HUDEP-2 (cell line): ENCODE results near the gene UEVLD.
A peak's percentile ranks its signal among the peaks of the same experiment; 100 is the strongest.
"Not testable (repeated sequence)": the region's sequence is repeated elsewhere in the genome, so short reads cannot be mapped to it uniquely, and the experiment has no call there.

ENCODE experiments used
- DNase-seq, 76 experiments: peaks; one replicate each; lab custom pipeline; 2025; ENCODE audit not compliant: unreplicated experiment in 76 of 76; lab: John Stamatoyannopoulos, UW

The UEVLD gene

DNA sequence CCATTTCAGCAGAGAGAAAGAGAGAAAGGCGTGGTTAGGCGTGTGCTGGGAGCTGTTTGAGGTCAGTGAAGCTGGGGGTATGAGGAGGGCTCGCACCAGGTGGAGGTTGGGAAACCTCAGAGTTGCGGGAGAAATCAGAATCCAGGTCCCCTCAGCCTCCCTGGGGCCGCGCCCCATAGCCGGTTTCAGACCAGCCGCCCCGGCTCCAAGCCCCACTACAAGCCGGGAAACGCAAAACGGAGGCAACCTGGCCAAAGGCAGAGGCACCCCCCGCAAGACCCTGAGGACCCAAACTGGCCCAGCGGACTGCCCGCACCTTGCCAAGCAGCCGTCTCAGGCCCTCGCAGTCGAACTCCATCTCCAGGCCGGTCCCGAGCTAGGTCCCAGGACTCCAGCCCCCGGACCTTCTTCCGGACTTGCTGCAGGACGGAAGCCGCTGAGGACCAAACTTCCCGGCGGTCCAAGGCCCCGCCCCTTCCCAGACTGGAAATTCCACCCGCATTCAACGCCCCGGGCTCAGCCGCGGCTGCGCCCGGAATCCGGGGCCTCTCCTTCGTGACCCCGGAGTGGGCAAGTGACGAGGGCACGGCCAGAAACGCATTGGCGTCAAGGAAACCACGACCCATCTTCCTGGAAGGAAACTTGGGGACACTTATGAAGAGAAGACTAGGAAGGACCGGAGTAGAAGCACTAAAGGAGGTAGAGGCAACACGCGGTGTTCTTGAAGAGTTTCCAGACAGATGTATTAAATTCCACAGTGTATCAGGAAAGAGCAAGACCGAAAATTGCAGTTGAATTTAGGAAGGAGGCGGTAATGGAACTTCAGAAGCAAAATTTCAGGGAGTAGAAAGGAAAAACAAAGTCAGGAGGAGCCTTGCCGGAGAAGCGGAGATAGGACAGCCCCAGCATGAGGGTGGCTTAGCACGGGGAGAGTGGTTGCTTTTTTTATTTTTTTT lies at the start of gene UEVLD:
TSS of gene UEVLD (minus strand) at position 438 of the 956 bp plus-strand sequence. CDS start at position 358, 80 bp downstream.
- DNase-seq: peak in 71 of 76 experiments; percentile 11 to 80 (median 58)

DNA sequence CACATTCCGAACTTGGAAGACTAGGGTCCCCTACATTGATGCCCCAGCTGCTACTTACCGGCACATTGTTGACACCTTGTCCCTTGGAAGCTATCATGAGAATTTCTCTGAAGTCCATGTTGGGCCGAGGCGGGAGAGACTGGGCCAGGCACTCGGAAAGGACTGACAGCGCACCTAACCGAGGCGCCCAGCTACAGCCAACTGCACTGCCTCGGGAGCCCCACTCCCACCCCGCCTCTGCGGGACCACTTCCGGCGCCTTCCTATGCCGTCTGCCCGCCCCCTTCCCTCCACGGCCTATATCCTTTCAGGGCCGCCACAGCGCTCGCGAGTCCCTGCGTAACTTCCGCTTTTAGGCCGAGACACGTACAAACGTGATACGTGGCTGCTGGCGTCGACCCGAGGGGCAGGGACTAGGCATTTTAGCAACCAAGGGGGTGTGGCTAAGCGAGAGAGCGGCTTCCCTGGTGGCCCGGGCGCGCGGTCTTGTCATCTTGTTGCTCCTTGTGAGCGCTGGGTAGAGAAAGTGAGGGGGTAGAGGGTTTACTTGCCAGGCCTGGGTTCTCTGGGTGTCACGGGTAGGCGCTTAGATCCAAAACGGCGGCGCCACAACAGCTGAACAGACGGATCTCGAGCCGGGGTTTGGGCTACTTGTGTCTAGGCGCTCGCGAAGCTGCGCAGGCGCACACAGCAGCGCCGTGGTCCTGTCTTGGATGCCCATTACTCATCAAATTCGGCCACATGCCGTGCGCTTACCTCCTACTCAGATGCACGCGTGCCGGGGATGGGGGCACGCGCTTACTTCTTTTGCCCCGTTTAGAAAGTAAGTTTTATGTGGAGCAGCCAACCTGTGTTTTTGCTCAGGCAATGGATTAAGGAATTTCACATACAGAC lies 45.9 kb upstream of the UEVLD start, which contains the start of gene SPTY2D1:
TSS of gene SPTY2D1 (minus strand) at position 203 of the 893 bp plus-strand sequence. CDS start at position 118, 85 bp downstream.
- DNase-seq: peak; percentile 57 to 99 (median 96)

DNA sequence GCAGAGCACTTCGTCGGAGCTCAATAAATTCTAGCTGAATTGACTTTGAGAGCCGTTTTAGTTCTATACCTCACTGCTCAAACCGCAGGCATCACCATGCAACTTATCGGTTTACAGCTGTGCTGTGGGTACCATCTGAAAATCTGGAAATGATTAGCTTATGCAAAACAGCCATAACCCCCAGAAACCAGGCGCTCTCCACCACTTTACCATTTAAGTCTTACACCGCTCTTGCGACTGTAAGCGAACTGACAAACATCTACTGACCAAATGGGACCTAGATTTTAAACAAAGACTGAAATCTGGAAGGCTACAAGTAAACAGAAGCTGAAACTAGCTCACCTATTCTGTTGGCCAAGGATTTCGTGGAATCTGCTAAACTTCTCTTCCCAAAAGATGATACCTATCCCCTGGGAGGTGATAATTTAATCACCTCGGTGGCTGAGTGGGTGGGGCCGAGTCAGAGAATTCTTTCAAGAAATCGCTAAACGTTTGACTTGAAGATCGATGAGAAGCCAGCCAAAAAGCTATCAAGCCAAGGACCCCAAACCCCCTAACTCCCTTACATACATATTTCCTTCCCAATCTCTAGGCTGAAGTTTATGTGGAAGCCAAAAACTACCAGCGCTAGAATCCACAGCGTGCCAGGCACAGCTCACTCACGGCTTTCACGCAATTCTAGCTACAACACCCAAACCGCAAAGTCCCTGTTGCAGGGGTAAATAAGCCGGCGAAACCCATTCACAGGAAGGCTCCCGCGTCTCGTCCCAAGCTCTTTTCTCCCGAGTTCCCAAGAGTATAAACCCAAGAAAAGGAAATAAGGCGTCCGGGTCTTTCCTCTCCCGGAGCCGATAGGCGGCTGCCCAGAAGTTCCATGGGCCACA lies 45.0 kb upstream of the UEVLD start:
- DNase-seq: peak in 1 of 76 experiments; percentile 26

DNA sequence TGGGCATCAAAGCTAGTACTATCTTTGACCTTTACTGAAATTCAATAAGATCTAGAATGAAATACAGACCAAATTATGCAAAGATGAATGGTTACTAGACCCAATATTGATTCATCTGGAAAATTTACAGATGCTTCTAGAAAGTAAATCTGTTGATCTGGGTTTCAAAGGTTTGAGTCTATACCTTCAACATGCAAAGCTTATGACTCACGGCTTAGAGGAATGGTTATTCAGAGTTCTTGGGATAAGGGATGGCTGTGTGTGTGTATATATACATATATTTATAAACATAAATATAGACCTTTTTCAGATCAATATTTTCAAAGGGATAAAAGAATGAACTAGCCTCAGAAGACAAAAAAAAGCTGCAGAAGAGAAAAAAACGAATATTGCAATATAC lies 44.3 kb upstream of the UEVLD start:
- no peak for DNase-seq

DNA sequence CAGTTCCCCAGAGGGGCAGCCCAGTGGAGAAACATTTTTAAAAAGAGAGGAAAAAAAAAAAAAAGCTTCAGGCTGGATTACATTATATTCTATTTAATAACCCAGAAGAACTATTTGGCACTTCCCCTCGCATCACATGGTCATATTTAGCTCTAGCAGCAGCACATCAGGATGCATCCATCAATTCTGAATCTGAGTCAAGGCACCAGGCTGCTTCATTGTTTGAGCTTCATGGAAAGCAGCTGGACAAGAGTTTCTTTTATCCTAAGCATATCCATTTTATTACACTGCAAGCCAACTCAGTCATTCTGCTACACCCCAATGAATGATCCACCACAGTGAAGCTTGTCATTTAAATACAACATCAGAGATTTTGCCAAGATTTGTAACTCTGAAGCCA lies 35.6 kb upstream of the UEVLD start:
- DNase-seq: no peak

DNA sequence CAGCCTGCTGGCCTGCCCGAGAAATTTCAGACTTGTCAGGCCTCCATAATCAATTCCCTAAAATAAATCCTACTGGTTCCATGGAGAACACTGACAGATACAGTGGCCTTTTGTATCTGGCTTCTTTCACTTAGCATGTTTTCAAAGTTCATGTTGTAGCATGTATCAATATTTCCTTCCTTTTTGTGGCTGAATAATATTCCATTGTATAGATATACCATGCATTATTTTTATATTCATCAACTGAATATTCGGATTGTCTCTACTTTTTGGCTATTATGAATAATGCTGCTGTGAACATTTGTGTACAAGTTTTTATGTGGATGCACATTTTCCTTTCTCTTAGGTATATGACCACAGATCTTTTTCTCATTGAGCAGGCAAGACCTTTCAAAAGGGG lies 35.2 kb upstream of the UEVLD start:
- DNase-seq: no peak

DNA sequence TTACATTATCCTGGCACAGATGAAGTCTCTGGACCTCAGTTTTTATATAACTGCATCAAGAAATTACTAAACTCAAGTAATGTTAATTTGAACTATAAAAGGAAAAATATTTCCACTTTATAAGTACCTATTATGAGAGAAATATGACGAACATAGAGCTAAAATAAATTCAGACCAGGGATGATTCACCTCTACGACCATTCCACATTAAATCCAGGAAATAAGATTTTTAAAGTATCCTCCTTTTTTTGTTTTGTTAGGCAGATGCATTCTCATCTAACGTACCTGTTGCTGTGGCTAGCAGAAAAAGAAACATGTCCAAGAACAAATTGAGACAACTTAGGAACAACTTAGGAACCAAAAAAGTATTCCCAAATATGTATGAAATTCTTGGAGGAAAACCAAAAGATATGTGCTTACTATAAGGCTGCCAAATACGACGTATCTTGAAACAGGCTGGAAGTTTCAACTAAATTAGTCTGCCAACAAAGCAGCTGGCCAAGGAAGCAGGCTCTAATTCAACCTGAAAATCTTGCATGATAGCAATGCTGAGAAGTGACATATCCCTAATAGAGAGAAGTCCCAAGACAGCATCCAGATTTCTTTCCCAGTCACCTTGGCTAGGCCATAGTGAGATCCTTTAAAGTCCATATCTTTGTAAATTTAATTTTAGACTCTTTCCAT lies 29.9 kb upstream of the UEVLD start:
- DNase-seq: no peak

DNA sequence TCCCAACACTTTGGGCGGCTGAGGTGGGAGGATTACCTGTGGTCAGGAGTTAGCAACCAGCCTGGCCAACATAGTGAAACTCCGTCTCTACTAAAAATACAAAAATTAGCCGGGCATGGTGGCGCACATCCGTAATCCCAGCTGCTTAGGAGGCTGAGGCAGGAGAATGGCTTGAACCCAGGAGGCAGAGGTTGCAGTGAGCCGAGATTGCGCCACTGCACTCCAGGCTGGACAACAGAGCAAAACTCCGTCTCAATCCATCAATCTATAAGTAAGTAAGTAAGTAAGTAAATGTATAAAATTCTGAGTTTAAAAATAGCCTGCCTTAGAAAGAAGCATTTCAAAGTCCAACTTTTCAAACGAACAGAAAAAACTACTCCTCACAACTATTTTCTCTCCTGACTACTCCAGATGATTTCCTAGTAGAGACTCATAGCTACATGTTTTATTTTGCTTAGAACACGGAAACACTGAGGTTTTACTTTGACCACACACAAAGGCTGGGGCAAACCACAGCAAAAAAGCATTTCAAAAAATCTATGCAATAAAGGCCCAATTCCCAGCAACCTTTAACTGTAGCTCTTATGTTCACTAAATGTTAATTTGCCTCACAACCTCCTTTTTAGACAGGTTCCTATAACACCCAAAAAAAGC lies 29.3 kb upstream of the UEVLD start:
- DNase-seq: no peak

DNA sequence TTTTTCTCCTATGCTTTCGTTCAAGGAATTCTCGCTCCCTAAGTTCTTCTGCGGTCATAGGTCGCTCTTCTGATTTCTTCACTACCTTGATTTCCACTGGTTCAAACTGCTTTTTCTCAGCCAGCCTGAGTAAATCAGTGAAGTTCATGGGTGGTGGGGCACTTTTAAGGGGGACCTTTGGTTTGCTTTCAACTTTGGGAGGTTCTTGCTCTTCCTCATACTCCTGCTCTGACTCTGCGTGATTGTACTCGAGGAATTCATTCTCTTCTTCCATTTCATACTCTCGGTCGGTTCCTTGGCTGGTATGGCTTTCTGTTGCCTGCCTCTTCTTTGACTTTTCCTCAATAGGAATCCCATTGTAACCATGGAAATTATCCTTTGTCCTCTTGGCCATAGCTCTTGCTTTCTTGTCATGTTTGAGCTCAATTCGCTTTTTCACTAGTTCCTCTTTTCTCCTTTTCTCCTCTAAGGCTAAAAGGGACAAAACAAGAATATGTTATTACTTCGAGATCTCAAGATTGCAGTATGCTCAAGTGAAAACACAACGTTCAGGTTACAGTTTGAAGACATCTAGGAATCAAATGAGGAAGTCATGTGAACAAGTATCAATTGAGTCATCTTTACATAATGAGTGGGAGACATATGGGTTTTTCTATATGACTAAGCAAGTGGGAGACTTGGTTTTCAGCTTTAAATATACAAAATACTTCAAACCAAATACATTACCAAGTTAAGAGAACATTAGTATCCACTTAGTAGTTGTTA lies 27.3 kb upstream of the UEVLD start:
- peak in 9 of 76 experiments; percentile 5 to 39 (median 19) for DNase-seq

DNA sequence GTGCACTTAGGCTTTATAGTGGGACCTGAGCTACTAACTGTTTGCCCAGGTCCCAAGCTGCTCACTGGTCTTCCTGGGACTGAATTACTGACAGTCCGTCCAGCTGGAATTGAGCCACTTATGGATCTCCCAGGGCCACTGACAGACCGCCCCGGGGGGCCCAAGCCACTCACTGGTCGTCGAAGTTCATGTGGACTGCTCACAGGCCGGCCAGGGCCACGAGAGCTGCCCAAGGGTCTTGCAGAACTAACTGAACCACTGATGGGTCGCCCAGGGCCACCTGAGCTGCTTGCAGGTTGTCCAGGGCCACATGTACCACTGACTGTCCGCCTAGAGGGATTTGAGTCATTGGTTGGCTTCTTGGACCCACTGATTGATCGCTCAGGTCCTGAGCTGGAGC lies 26.1 kb upstream of the UEVLD start:
- no peak for DNase-seq

DNA sequence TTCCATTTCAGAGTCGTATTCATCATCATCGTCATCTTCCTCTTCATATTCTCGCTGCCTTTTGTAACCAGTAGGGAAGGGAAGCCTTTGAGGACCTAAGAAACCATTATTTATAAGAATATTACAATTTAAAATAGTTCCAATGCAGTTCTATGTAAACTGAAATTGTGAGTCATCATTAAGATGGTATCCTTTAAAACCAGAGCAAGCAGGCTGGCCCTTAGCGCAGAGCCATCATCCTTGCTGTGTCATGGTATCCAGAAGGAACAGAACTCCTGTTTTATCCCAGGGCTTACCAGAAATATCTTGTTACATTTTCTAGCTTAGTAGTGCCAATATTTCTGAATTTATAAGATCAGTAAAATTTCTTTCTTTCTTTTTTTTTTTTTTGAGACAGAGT lies 23.9 kb upstream of the UEVLD start:
- no peak for DNase-seq

DNA sequence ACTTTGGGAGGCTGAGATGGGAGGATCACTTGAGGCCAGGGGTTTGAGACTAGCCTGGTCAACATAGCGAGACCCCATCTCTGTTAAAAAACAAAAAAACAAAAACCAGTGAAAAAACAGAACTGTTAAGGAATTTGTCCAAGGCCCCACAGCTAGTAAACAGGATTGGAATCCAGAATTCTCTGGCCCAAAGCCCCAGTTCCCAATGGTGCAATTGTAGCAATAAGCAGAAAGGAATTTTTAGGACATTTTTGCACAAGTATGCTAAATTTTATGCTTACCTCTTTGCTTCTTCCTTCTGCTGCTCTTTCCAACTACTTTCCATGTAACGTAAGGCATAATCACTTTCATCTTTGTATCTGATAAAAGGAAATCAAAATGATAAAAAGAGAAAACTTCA lies 22.7 kb upstream of the UEVLD start:
- DNase-seq: no peak

DNA sequence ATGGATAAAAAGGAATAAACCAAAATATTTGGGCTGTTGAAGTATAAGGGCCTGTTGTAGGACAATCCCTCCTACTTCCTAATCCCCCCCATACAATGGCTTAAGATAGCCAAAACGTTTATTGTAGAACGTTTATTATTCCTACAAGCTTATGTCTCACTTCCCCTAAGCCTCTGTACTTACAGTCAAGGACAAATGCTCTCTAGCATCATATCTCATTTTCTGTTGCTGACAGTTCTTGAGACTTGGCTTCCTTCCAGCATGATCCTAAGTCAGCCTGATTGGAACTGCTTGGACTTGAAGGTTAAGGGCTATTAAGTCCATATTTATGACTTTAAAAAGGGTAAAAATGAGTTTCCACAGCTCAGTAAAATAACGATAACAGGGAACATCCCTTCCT lies 19.8 kb upstream of the UEVLD start:
- DNase-seq: peak in 9 of 76 experiments; percentile 7 to 34 (median 20)

DNA sequence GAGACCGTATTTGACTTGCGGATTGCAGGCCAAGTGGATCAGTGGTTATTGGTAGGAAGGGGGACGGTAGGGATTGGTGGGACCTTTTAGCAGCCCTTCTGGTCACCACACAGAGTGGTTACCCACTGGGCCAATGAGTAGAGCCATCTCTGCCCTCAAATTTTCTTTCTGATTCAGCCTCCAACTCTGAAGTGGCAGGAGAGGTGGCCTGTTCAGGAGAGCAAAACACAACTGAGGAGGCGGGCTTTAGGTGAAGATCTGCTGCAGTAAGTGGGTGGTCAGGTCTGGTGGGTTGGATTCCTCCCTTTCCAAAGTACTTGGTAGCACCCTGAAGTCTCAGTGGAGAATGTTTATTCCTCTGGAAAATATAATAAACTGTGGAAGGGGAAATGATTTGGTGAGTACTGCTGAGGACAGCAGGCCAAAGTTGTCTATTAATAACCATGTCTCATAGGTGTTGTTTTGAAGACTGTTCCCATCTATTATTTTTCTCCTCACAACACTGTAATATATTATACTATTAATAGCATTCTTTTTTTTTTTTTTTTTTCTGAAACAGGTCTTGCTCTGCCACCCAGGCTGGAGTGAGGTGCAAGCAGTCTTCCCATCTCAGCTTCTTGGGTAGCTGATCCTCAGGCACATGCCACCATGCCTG lies 12.5 kb upstream of the UEVLD start:
- no peak for DNase-seq

DNA sequence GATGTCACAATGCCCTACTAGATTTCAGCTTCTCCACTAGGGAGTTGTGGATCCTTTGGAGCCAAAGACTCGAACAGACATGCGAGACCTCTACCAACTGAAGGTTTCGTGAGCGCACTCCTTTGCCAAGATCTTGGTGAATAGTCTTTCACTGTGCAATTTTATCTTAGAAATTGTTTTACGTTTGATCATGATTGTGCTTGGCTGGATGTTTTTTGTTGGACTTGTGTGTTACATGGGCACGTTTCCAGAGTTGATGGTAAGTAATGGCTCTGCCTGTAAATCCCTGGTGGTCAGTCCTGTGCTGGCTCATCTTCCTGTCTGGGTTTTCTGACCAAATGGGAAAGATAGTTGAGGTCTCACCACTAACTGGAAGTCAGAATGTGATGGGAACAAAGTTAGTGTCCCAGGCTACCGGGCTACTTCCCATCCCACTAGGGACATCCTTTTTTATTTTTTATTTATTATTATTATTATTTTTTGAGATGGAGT lies 11.3 kb upstream of the UEVLD start, which contains the start of gene MISFA:
TSS of gene MISFA (plus strand) at position 51 of the 492 bp plus-strand sequence. CDS start at position 191, 140 bp downstream.
- no peak for DNase-seq

DNA sequence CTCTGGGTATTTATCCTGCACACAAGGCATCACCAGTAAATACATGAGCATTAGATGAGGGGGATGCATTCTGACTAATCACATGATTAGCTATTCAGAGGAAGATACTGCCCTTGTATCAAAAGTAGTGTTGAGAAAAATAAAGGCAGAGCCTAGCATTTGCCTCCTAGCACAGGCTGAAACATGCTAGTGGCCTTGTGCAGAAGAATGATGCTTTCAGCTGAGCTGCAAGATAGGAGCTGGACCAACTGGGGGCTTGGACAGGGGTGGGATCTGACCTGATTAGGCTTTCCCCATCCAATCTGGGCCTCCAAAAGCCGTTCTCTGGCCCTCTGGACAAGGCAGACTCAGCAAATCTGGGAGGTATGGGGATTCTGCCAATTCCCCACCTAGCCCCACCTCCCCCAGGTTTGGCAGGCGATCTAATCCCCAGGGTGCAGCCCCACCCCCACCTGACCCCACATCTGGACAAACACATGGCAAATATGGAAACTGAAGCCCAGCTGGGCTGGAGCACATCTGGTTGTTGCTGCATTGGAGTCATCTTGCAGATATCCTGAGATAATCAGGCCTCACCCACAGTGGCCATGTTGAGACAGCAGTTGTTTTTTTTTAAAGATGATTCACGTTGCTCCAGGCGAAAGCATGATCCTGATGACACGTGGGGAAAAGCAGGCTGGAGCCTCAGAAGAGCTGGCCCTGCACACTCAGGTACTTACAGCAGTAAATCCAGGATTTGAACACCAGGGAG lies 6.6 kb upstream of the UEVLD start:
- DNase-seq: no peak

DNA sequence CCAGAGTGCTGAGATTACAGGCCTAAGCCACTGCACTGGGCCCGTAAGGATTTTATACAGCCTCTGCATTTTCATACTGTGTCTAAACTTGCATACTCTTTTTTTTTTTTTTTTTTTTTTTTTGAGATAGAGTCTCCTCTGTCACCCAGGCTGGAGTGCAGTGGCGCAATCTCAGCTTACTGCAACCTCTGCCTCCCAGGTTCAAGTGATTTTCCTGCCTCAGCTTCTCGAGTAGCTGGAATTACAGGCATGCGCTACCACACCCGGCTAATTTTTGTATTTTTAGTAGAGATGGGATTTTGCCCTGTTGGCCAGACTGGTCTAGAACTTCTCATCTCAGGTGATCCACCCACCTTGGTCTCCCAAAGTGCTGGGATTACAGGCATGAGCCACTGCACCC lies 5.6 kb upstream of the UEVLD start:
- DNase-seq: not testable (repeated sequence)
